ENCODE results near the gene ASIC2.
A peak's percentile ranks its signal among the peaks of the same experiment; 100 is the strongest.

ASIC2 gene

GRCh38 chr17:33113991-33114370, 179.1 kb downstream of the ASIC2 start:
- no peak for DNase-seq (ENCODE audit: low read depth, low spot score)

- peak; percentile 16 for DNase-seq (ENCODE audit: low read depth, low spot score)
These were observed 179.7 kb downstream of the ASIC2 start for GRCh38 chr17:33113276-33113990.

DNA sequence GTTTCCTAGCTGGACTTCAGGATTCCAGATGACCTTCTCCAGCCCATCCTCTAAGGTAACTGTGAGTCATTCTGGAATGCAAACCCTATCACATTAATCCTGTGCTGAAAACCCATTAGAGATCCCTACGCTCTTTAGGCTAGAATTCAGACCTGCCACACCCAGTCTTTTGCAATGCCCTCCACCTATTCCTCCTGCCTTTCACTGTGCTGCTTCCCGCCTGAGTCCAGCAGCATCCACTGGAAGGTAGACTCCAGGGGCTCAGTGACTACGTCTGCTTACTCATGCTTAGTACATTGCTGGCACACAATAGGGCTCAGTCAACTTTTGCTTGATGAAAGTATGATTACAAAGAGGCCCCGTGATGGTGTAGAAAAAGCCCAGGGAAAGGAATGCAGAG, 180.3 kb downstream of the ASIC2 start:
- peak; percentile 29 for DNase-seq (ENCODE audit: low read depth, low spot score)

- DNase-seq (ENCODE audit: low read depth, low spot score): no peak
These were observed 183.6 kb downstream of the ASIC2 start for GRCh38 chr17:33109336-33110072.

DNA sequence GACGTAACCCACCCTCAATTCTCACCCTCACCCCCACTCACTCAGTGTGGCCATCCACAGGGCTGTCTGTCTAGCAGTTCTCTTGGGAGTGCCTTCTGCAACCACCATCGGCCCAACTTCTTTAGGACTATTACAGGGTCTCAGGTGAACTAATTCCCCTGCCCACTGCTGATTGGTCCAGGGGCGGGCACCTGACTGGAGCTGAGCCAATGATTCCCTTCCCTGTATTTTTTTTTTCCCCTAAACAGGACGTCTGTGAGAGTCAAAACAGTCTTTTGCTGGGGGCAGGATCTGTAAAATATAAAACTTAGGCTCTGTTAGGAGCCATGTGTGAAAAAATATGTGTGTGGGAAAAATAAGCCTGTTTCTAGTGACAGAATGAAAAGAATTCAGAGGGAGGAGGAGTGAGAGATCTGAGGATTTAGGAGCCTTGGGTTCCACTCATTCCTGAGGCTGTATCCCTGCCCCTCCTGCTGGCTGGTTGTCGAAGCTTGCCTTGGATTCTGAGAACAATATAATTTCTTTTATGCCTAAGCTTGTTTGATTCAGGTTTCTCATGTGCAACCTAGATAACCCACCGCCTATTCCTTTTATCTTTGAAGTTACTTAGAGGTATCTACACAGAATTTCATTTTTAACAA, 186.4 kb downstream of the ASIC2 start:
- peak; percentile 22 for DNase-seq (ENCODE audit: low read depth, low spot score)

DNA sequence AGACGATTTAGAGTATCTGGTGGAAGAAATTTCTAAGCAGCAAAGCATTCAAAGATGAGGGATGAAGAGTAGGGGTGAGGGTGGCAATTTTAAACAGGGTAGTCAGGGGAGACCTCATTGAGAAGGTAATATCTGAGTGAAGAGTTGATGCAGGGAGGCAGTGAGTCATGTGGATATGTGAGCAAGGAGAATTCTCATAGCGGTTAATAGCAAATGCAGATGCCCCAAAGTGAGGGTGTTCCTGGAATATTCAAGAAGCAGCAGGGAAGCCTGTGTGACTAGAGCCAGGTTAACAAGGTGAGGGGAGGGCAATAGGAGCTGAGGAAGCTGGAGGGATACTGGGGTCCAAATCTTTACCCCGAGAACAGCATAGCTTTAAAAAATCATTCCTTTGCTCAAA, 187.2 kb downstream of the ASIC2 start:
- DNase-seq (ENCODE audit: low read depth, low spot score): no peak

- no peak for DNase-seq (ENCODE audit: low read depth, low spot score)
These were observed 193.2 kb downstream of the ASIC2 start for GRCh38 chr17:33099906-33100305.

DNA sequence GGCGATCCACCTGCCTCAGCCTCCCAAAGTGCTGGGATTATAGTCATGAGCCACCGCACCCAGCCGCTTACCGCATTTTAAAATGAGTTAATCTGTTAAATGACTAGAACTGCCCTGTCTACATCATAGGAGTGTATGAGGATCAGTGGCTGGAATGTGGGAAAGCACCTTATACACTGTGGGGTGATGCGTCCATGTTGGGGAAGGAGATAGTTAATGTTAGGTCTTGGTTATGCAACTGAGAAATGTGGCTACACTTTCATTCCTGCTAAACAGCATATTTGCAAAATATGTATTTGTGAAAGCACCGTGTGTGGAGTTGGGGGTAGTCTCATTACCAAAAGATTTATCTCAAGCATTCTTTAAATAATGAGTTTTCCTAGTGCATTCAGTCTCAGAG, 193.8 kb downstream of the ASIC2 start:
- DNase-seq (ENCODE audit: low read depth, low spot score): no peak

- no peak for DNase-seq (ENCODE audit: low read depth, low spot score)
These were observed 195.7 kb downstream of the ASIC2 start for GRCh38 chr17:33097411-33097810.

GRCh38 chr17:33096161-33096560, 196.9 kb downstream of the ASIC2 start:
- DNase-seq (ENCODE audit: low read depth, low spot score): no peak

DNA sequence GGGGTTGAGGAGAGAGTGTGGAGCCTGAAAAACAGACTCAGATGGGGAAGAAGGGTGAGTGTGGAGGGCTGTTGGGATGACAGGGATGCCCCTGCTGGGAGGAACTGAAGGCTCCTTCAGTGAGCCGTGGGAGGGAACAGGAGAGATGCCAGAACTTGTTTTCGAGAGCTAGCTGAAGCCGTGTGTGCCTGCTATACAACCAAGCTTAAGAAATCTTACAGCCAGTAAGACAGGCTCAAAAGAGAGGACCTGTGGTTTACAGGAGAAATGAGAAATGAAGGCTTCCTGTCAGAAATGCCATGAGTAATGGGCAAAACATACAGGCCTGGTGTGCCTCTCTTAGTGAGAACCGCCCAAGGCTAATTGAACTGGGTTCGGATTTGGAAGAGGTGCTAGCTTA, 201.8 kb downstream of the ASIC2 start:
- DNase-seq (ENCODE audit: low read depth, low spot score): peak; percentile 2

- DNase-seq (ENCODE audit: low read depth, low spot score): no peak
These were observed 202.3 kb downstream of the ASIC2 start for GRCh38 chr17:33090806-33091205.

DNA sequence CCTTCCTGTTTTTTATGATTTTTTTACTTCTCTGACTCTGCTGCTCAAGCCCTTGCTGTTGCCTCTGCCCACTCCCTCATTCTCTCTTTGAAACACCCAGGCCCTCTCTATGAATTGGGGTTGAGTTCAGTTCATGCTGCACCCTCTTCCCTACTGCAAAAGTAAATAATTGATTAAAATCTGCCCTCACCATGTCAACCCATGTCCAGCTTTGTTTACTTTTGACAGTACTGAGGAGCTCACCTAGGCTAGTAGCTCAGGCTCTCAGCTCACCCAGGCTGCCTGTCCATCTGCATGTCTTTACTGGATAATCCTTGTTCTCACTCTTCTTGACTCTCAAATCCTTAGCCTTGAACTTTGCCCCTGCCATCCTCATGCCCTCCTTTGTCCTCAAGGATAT, 206.2 kb downstream of the ASIC2 start:
- DNase-seq (ENCODE audit: low read depth, low spot score): no peak

GRCh38 chr17:33086041-33086440, 207.1 kb downstream of the ASIC2 start:
- no peak for DNase-seq (ENCODE audit: low read depth, low spot score)

- no peak for DNase-seq (ENCODE audit: low read depth, low spot score)
These were observed 207.8 kb downstream of the ASIC2 start for GRCh38 chr17:33085256-33085655.

GRCh38 chr17:33084755-33085154, 208.3 kb downstream of the ASIC2 start:
- DNase-seq (ENCODE audit: low read depth, low spot score): no peak

- DNase-seq (ENCODE audit: low read depth, low spot score): no peak
These were observed 210.4 kb downstream of the ASIC2 start for GRCh38 chr17:33082529-33083173.

GRCh38 chr17:33080091-33080490, 213.0 kb downstream of the ASIC2 start:
- DNase-seq (ENCODE audit: low read depth, low spot score): no peak

GRCh38 chr17:33079201-33079600, 213.9 kb downstream of the ASIC2 start:
- no peak for DNase-seq (ENCODE audit: low read depth, low spot score)

GRCh38 chr17:33076979-33077378, 216.1 kb downstream of the ASIC2 start:
- no peak for DNase-seq (ENCODE audit: low read depth, low spot score)

DNA sequence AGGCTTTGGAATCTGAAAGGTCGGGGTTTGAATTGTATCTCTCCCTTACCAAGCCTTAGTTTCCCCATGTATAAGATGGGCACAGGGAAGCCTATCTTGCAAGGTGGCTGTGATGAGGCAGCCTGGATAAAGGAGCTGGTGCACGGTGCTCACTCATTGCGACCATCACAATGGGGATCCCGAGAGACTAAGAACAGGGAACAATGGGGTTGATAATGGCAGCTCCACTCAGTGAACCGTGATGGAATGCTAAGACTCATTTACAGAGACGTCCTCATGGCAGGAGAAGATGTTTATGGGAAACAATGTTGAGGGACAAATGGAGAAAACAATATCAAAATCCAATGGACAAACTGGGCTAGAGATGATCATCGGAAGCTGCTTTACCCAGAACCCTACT, 219.7 kb downstream of the ASIC2 start:
- DNase-seq (ENCODE audit: low read depth, low spot score): no peak

GRCh38 chr17:33072421-33073161, 220.5 kb downstream of the ASIC2 start:
- DNase-seq (ENCODE audit: low read depth, low spot score): peak; percentile 34
